ENCODE data around the gene RNU7-1.

GRCh38 chr12:6964605-6965025, 21.0 kb downstream of the RNU7-1 start:
- TF ChIP-seq CTCF (conservative IDR thresholded peaks at IDR 0.05), result no peak
- no peak for TF ChIP-seq ZFX (IDR thresholded peaks at IDR 0.05)
